NCI-H1417 (cell line): ENCODE results near the gene ALG5.
A peak's percentile ranks its signal among the peaks of the same experiment; 100 is the strongest.

Experiments
- DNase-seq, 3 experiments: peaks; one replicate each; lab custom pipeline; 2025; lab: John Stamatoyannopoulos, UW

The ALG5 gene

DNA sequence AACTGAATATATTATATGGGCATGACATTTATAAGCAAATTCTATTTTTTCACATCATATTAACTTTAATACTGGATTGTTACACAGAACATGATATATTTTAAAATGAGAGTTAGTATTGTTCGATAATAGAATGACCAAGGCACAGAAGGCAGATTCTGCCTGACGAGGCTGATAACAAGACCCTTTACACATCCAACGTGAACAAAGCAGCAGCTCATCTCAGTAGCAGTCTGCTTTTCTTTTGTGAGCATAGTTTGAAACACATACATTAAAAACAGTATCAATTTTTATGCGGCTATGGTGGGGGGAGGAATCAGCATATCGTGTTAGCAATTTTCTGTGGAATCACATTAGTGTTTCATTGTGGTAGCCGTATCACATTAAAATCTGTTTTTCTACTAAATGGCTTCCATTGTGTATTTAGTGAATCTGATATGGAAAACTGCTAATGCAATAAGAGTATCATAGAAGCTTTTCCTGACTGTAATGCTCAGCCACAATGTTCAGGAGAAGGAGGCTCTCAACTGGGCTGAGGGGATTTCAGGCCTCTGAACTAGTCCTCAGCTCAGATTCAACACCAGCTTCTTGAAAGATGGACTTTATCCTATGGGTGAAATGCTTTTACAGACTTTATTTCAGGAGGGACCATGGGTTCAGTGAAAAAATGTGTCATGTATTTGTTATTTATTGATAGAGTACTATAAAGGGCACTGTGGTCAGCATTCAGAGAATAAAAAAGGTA lies 83.1 kb downstream of the ALG5 start:
- DNase-seq, result peak in 2 of 3 experiments; percentile 37 to 66

DNA sequence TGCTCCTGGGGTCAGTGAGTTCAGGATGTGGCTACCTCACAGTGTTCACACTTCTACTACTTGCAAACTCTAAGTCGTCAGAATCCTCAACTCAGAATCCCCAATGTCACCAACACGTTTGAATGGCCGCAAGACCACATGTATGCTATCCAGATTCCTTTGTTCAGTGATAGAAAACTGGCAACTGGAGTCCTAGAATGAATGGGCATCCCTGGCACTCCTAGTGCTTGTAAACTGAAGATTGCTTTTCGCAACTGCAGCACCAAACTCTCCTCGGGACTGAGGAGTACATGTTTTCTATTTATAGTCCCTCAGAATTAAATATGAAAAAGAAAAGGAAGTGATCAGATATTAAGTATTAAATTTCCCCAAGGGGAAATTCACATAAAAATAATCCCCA lies 84.0 kb downstream of the ALG5 start:
- peak; percentile 19 to 52 (median 32) for DNase-seq

DNA sequence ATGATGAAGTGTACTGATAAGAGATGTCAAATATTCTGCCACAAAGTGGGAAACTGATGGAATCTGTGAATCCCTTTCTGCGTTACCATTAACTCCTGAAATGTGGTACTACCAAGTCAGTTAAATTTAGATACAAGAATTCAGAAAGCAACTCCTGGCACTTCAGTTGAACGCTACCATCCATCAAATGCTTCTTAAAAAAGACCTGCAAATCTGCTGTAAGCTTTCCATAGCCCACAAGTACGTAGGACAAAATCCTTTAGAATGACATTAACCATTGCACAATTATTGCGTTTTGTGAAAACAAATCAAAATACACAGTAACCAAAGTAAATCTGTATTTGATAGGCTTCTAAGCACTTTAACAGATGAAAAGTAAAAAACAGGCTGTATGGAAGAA lies 84.5 kb downstream of the ALG5 start:
- peak in 1 of 3 experiments; percentile 41 for DNase-seq

DNA sequence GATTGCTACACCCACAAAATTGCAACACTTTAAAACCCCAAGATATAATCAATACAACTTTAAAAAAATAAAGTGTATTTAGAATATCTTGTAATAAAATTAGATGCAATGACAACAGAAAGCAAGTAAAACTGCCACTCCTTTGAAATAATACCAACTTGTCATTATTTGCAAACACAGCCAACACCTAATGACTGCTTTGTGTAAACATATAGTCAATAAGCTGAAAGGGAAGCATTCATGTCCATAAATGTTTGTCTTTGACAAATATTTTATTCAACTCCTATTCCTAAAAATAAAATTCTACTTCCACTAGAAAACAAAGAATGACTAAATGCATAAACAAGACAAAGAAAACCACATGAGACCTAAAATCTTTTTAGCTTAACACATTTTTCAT lies 85.7 kb downstream of the ALG5 start:
- DNase-seq, result peak in 2 of 3 experiments; percentile 54 to 84

DNA sequence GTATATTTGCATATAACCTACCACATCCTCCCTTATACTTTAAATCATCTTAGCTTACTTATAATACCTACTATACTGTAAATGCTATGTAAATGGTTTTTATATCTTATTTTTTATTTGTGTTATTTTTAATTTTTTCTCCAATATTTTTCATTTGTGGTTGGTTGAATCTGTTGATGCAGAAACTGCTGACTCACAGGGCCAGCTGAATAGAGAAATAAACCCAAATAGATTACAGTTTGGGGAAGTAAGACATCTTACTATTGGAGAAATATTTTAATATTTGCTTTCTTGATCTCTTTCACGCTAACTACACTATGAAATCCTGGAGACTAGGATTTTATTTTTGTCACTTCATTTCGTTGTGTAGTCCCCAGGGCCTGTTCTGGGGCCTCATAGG lies 86.2 kb downstream of the ALG5 start:
- peak in 1 of 3 experiments; percentile 48 for DNase-seq

DNA sequence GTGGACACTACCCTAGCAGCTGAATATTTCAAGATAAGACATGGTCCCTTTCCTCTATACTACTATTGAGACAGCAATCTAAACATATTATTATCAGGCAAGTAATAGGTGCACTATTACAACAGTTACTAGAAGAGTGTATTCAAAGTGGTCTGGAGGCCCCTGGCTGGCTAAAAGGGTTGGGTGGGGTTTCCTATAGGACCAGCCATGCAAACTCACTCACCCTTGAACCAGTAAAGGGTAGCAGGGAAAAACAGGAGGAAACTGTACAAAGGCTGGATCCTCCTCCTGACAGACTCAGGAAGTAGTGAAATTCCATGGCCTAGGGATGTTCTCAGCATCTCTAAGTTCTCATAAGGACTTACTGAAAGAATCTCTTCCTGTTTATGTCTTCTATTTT lies 86.8 kb downstream of the ALG5 start:
- DNase-seq, result peak in 1 of 3 experiments; percentile 42

DNA sequence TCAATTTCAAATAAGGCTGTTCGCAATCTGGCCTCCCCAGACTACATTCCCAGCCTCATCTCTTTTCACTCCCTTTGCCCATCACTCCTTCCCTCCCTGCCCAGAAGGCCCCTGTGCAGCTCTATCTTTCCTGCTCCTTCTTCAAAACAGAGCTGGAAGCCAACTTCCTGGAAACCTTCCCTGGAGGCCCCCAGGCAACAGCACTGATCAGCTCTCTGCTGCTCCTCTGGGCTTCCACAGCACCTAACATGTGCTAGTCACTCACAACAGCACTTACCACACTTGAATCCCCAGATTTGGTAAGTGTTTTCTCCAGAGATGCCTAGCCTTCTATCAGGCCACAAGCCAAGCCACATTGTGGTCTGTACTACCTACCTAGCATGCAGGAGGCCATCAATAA lies 88.6 kb downstream of the ALG5 start:
- DNase-seq, result no peak

DNA sequence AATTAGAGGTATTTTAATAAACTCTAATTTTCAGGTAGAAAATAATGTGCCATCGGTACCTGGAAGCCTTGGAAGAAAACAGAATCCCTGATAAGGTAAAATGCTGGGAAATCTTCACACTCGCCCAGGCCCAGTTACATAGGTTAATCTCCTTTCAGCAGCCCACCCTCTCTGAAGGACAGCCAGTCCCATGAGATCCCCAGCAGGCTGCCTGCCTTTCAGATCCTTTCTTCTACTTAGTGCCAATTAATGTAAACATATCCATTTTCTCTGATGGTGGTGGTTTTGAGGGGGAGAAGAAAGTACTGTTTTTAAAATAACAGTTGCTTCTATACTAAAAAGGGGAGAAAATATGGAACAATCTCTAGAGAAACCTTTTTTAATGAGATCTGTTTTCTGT lies 91.3 kb downstream of the ALG5 start:
- DNase-seq, result peak in 1 of 3 experiments; percentile 25

DNA sequence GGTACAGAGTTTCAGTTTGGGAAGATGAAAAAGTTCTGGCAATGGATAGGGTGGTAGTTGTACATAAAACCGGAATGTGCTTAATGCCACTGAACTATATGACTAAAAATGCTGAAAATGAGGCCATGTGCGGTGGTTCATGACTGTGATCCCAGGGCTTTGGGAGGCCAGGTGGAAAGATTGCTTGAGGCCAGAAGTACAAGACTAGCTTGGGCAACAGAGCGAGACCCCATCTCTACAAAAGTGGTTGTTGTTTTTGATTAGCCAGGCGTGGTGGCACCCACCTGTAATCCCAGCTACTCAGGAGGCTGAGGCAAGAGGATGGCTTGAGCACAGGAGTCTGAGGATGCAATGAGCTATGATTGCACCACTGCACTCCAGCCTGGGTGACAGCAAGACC lies 91.9 kb downstream of the ALG5 start:
- no peak for DNase-seq

DNA sequence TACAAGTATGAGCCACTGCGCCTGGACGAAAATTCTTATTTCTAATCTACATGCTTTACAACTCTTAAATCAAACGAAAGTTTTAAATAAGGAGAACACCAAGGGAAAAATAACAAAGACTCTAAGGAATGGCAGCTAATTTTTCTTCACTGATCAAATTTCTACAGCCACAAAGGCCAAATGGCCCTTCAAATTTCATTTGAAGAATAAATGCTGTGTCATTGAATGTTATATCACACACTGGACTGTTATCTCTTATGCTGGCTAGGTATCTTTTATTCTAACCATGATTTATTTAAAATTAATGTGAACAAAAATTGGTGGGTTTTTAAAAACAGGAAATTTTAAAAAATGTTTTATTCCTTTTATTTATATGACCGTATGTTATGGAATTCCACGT lies 93.2 kb downstream of the ALG5 start:
- no peak for DNase-seq

DNA sequence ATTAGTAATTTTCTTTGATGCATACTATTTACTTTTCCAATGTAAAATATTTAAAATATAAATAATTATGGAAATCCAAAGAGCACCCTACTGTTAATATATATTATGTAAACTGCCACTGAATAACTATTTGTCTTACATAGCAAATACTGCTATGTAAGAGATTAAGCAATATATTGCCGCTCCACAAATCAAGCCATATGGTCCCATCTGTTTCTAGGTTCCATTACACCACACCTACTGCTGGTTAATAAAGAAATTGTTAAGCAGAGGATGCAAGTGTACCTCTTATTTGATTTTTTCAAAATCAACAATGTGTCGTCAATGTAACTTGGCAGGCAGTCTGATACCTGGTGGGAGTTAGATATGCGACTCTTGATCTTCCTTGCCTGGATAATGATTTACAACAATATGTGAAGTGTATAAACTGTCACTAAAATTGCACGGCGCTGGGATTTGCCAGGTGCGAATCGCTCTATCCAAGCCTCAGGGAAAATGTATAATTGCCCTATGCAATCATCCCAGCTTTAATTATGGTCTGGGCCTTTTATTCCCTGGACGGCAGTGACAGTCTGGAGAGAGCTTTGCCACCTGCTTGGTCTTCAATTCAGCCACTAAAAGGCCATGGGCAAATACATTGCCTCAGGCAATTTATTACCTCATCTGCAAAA lies 95.1 kb downstream of the ALG5 start:
- peak; percentile 89 to 99 (median 93) for DNase-seq
